Measurements from ENCODE around the gene LEP. TPM values are rescaled to one million over a fixed set of nuclear protein-coding genes. Genes with fewer than 3 reads are reported as not detected.

LEP gene
- total RNA-seq, 1 donor from 2014 or later = not detected

- no peak overlapping the region for H2AFZ ChIP-seq (replicated peaks)
- Mint-ChIP-seq H3K4me3 (no peak overlapping the region), H3K27me3 (ENCODE audit: insufficient read depth, low read depth) (peaks cover 11% of the 10 kb centered on the region), H3K9me3 (no peaks in the 10 kb centered on the region), H3K27ac (no peak overlapping the region), H3K36me3 (peaks cover 2% of the 10 kb centered on the region), H3K4me1 (peaks cover 34% of the 10 kb centered on the region)
- no peak for DNase-seq (ENCODE audit: low spot score)
- H3K79me2 ChIP-seq (ENCODE audit: low read depth) = no peaks in the 10 kb centered on the region
- H3K4me2 ChIP-seq = no peak overlapping the region
- peaks cover 26% of the 10 kb centered on the region for H3F3A ChIP-seq (ENCODE audit: low read depth)
- H3K4me1 ChIP-seq = peaks cover 21% of the 10 kb centered on the region
- H3K9me3 ChIP-seq (ENCODE audit: low read depth) = no peaks in the 10 kb centered on the region
- no peak overlapping the region for H3K27ac ChIP-seq
- H4K20me1 ChIP-seq (ENCODE audit: low read depth) = no peaks in the 10 kb centered on the region
- no peak overlapping the region for H3K4me3 ChIP-seq
- H3K9ac ChIP-seq = no peak overlapping the region
- TF ChIP-seq, protein P1, sequence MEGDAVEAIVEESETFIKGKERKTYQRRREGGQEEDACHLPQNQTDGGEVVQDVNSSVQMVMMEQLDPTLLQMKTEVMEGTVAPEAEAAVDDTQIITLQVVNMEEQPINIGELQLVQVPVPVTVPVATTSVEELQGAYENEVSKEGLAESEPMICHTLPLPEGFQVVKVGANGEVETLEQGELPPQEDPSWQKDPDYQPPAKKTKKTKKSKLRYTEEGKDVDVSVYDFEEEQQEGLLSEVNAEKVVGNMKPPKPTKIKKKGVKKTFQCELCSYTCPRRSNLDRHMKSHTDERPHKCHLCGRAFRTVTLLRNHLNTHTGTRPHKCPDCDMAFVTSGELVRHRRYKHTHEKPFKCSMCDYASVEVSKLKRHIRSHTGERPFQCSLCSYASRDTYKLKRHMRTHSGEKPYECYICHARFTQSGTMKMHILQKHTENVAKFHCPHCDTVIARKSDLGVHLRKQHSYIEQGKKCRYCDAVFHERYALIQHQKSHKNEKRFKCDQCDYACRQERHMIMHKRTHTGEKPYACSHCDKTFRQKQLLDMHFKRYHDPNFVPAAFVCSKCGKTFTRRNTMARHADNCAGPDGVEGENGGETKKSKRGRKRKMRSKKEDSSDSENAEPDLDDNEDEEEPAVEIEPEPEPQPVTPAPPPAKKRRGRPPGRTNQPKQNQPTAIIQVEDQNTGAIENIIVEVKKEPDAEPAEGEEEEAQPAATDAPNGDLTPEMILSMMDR (IDR thresholded peaks at IDR 0.05) = no peak
- no peak for TF ChIP-seq EZH2phosphoT487 (IDR thresholded peaks at IDR 0.05)
- TF ChIP-seq EZH2 (IDR thresholded peaks at IDR 0.05) = no peak
- no peaks in the 10 kb centered on the region for H3K36me3 ChIP-seq
- no peaks in the 10 kb centered on the region for H3K27me3 ChIP-seq
Measured at GRCh38 chr7:128265156-128265905, 24.3 kb downstream of the LEP start.

- Histone ChIP-seq H3K27me3 (no peaks in the 10 kb centered on the region), H4K20me1 (ENCODE audit: low read depth) (no peaks in the 10 kb centered on the region), H3K27ac (no peak overlapping the region), H3K36me3 (no peaks in the 10 kb centered on the region), H3K9me3 (ENCODE audit: low read depth) (no peaks in the 10 kb centered on the region), H3K4me3 (no peak overlapping the region), H2AFZ (replicated peaks) (no peak overlapping the region), H3F3A (ENCODE audit: low read depth) (peaks cover 26% of the 10 kb centered on the region), H3K9ac (no peak overlapping the region), H3K4me2 (no peak overlapping the region), H3K4me1 (peaks cover 21% of the 10 kb centered on the region), H3K79me2 (ENCODE audit: low read depth) (no peaks in the 10 kb centered on the region)
- H3K9me3 Mint-ChIP-seq = no peaks in the 10 kb centered on the region
- no peak overlapping the region for H3K4me3 Mint-ChIP-seq
- no peak for DNase-seq (ENCODE audit: low spot score)
- H3K27me3 Mint-ChIP-seq (ENCODE audit: insufficient read depth, low read depth) = peaks cover 11% of the 10 kb centered on the region
- TF ChIP-seq, protein P1 (IDR thresholded peaks at IDR 0.05) = no peak
- TF ChIP-seq EZH2 (IDR thresholded peaks at IDR 0.05) (no peak), EZH2phosphoT487 (IDR thresholded peaks at IDR 0.05) (no peak)
- H3K4me1 Mint-ChIP-seq = peaks cover 34% of the 10 kb centered on the region
- no peak overlapping the region for H3K27ac Mint-ChIP-seq
- peaks cover 2% of the 10 kb centered on the region for H3K36me3 Mint-ChIP-seq
Measured at GRCh38 chr7:128265906-128266300, 24.8 kb downstream of the LEP start.

- Histone ChIP-seq H3K36me3 (no peaks in the 10 kb centered on the region), H3K9ac (no peak overlapping the region), H3K27me3 (no peaks in the 10 kb centered on the region), H3F3A (ENCODE audit: low read depth) (peaks cover 26% of the 10 kb centered on the region), H3K4me1 (peaks cover 21% of the 10 kb centered on the region), H3K27ac (no peak overlapping the region), H3K9me3 (ENCODE audit: low read depth) (no peaks in the 10 kb centered on the region), H3K4me2 (peak overlapping the region; percentile 63), H3K79me2 (ENCODE audit: low read depth) (no peaks in the 10 kb centered on the region), H3K4me3 (no peak overlapping the region), H4K20me1 (ENCODE audit: low read depth) (no peaks in the 10 kb centered on the region), H2AFZ (replicated peaks) (no peak overlapping the region)
- H3K36me3 Mint-ChIP-seq = peaks cover 2% of the 10 kb centered on the region
- peak overlapping the region; percentile 80 for H3K27ac Mint-ChIP-seq
- no peak for TF ChIP-seq EZH2phosphoT487 (IDR thresholded peaks at IDR 0.05)
- TF ChIP-seq, protein P1 (IDR thresholded peaks at IDR 0.05) = no peak
- TF ChIP-seq EZH2 (IDR thresholded peaks at IDR 0.05) = no peak
- H3K27me3 Mint-ChIP-seq (ENCODE audit: insufficient read depth, low read depth) = peaks cover 13% of the 10 kb centered on the region
- no peaks in the 10 kb centered on the region for H3K9me3 Mint-ChIP-seq
- peaks cover 34% of the 10 kb centered on the region for H3K4me1 Mint-ChIP-seq
- peak overlapping the region; percentile 74 for H3K4me3 Mint-ChIP-seq
- DNase-seq (ENCODE audit: low spot score) = no peak
Measured at GRCh38 chr7:128266529-128266882, 25.4 kb downstream of the LEP start.

Measured in neural progenitor cell (in vitro differentiated cells).